CD4-positive, alpha-beta memory T cell (primary cell): ENCODE measurements around the gene ANKFN1. TPM values are rescaled to one million over a fixed set of nuclear protein-coding genes. Genes with fewer than 3 reads are reported as not detected.

Experiments used
- CTCF ChIA-PET: fragments of 350-600 bp; sonication (Branson Sonifier 250); formaldehyde crosslinking; loops from one replicate; lab custom pipeline; 2021; ENCODE audit warnings: inconsistent platforms; ENCODE audit not compliant: partially characterized antibody; lab: Charles Lee
- POLR2A ChIA-PET: fragments of 350-600 bp; sonication (Branson Sonifier 250); formaldehyde crosslinking; loops from one replicate; lab custom pipeline; 2021; ENCODE audit not compliant: partially characterized antibody; lab: Charles Lee
- DNase-seq, 5 donors: peaks; one replicate each; pipeline versions ENCODE4 v3.0.0 to v3.0.0-alpha.2; 2020 to 2022; ENCODE audit warnings: mixed read lengths in 1 of 5
- H3K27ac ChIP-seq: one replicate; pipeline ENCODE4 v1.7.0; 2013; ENCODE audit warnings: low read depth, low read length
- H3K27me3 ChIP-seq: 2 replicates; pipeline ENCODE4 v1.7.0; 2013; ENCODE audit warnings: mild to moderate bottlenecking, low read length, moderate library complexity; ENCODE audit not compliant: insufficient read depth
- H3K36me3 ChIP-seq: 2 replicates; pipeline ENCODE4 v1.7.0; 2013; ENCODE audit warnings: mild to moderate bottlenecking, low read length, moderate library complexity; ENCODE audit not compliant: insufficient read depth
- H3K4me1 ChIP-seq: 2 replicates; pipeline ENCODE4 v1.7.0; 2013; ENCODE audit warnings: mild to moderate bottlenecking, low read length, moderate library complexity; ENCODE audit not compliant: insufficient read depth
- H3K4me3 ChIP-seq, 2 donors: one replicate each; pipeline ENCODE4 v1.7.0; 2013; ENCODE audit warnings: low read length in 2 of 2, mild to moderate bottlenecking in 1 of 2
- H3K9me3 ChIP-seq, 2 donors: one replicate each; pipeline ENCODE4 v1.7.0; 2013; ENCODE audit warnings: low read length in 2 of 2, control low read depth in 1 of 2; ENCODE audit not compliant: control insufficient read depth in 1 of 2
- H3K27ac Mint-ChIP-seq, 7 donors: one replicate each; pipeline ENCODE4 v1.8.0; 2020 to 2021; ENCODE audit warnings: mixed read lengths in 7 of 7, mild to moderate bottlenecking in 6 of 7, inconsistent platforms in 3 of 7, moderate library complexity in 3 of 7
- H3K27me3 Mint-ChIP-seq, 2 donors: one replicate each; pipeline ENCODE4 v1.8.0; 2020 to 2021; ENCODE audit warnings: mixed read lengths in 2 of 2
- H3K36me3 Mint-ChIP-seq, 2 donors: one replicate each; pipeline ENCODE4 v1.8.0; 2020 to 2021; ENCODE audit warnings: mixed read lengths in 2 of 2, inconsistent platforms in 1 of 2, mild to moderate bottlenecking in 1 of 2
- H3K4me1 Mint-ChIP-seq, 4 donors: one replicate each; pipeline ENCODE4 v1.8.0; 2020 to 2021; ENCODE audit warnings: mixed read lengths in 4 of 4, mild to moderate bottlenecking in 1 of 4
- H3K4me3 Mint-ChIP-seq, 8 donors: one replicate each; pipeline ENCODE4 v1.8.0; 2020 to 2021; ENCODE audit warnings: mixed read lengths in 8 of 8, mild to moderate bottlenecking in 7 of 8, moderate library complexity in 6 of 8, inconsistent platforms in 3 of 8
- H3K9me3 Mint-ChIP-seq, 8 donors: one replicate each; pipeline ENCODE4 v1.8.0; 2020 to 2021; ENCODE audit warnings: mixed read lengths in 8 of 8, mild to moderate bottlenecking in 5 of 8, inconsistent platforms in 3 of 8, moderate library complexity in 1 of 8
- intact Hi-C: fragments of 100-400 bp; cut with micrococcal nuclease; formaldehyde crosslinking; loops from one replicate; pipeline ENCODE4 v1.15.1; 2023
- polyA plus RNA-seq, 2 donors: library from polyadenylated mRNA; unstranded; fragments of 300-500 nt; fragmentation: Illumina TruSeq; gene quantifications; one replicate each; pipeline ENCODE4 v1.2.3, GENCODE V29; 2021
- total RNA-seq, 2 experiments: library from RNA; stranded (reverse); gene quantifications; one replicate each; pipeline ENCODE4 v1.2.3, GENCODE V29; 2021

Gene ANKFN1
- total and polyA plus RNA-seq, 4 experiments from 2014 or later = not detected

DNA sequence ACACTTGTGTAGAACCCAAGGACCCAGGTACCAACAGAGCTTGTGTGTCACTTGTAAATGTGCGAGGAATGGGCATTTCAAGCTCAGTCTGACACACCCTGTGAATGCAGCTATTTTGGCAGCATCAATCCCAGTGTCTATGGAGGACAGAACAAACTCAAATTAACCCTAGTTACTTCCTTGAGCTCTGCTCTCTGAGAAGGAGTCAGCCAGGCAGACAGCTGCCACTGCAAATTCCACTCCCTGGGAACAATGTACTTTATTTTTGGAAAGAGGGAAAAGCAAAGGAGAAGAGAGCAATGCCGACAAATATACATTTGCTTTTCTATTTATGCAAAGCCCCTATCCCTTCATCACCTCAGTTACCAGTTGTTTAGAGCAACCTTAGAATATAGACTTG lies 391.8 kb downstream of the ANKFN1 start:
- Mint-ChIP-seq H3K9me3 (peaks cover 0 to 5% (median 2%) of the 10 kb centered on the region in 8 donors), H3K27ac (no peak overlapping the region), H3K4me3 (no peak overlapping the region), H3K27me3 (peaks cover 7 to 13% of the 10 kb centered on the region in 2 donors), H3K36me3 (no peaks in the 10 kb centered on the region), H3K4me1 (no peaks in the 10 kb centered on the region)
- Histone ChIP-seq H3K36me3 (no peaks in the 10 kb centered on the region), H3K27ac (no peak overlapping the region), H3K27me3 (no peaks in the 10 kb centered on the region), H3K9me3 (no peaks in the 10 kb centered on the region), H3K4me3 (no peak overlapping the region), H3K4me1 (no peaks in the 10 kb centered on the region)
- DNase-seq = no peak
- ChIA-PET POLR2A (no interaction called here), CTCF (no interaction called here)
- intact Hi-C loops = no loop called here

DNA sequence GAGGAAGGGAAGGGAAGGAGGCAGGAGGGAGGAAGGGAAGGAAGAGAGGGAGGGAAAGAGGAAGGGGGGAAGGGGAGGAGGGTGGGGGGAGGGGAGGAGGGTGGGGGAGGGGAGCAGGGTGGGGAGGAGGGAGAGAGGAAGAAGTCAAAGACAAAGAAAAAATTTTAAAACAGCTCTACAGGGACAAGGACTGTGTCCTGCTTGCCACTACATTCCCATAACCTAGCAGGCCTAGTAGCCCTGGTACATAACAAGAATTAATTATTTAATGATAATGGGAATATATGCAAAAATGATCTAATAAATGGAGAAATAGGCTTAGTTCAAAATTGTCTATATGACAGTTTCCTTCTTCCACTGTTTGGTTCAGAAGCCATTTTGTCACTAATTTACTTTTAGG lies 392.7 kb downstream of the ANKFN1 start:
- CTCF ChIA-PET = interaction anchor here (0.6 kb wide), 1 partner anchor 1549 kb away, joined by 3 read pairs; no protein-coding TSS in a partner anchor
- Mint-ChIP-seq H3K9me3 (peaks cover 0 to 8% (median 3%) of the 10 kb centered on the region in 8 donors), H3K4me1 (no peaks in the 10 kb centered on the region), H3K27me3 (peaks cover 10 to 13% of the 10 kb centered on the region in 2 donors), H3K27ac (no peak overlapping the region), H3K4me3 (no peak overlapping the region), H3K36me3 (no peaks in the 10 kb centered on the region)
- H3K27me3 ChIP-seq = no peaks in the 10 kb centered on the region
- DNase-seq = no peak
- no peak overlapping the region for H3K4me3 ChIP-seq
- POLR2A ChIA-PET = no interaction called here
- no peaks in the 10 kb centered on the region for H3K36me3 ChIP-seq
- intact Hi-C loops = no loop called here
- H3K27ac ChIP-seq = no peak overlapping the region
- no peaks in the 10 kb centered on the region for H3K4me1 ChIP-seq
- no peaks in the 10 kb centered on the region for H3K9me3 ChIP-seq

DNA sequence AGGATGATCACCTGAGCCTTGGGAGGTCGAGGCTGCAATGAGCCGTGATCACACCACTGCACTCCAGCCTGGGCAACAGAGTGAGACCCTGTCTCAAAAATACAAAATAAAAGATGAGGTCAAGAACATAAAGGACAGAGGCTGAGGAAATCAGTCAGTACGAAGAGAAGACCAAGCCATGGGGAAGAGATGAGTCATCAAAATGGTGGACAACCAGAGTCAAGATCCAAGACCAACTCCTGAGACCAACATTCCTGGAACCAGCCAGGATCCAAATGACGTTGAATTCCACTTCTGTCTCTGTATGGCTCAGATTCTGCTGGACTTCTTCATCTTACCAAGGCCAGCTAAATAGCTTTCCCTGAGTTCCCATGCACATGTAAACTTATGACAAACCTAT lies 395.4 kb downstream of the ANKFN1 start:
- H3K9me3 ChIP-seq = peaks cover 0 to 4% of the 10 kb centered on the region in 2 donors
- Mint-ChIP-seq H3K27me3 (peaks cover 9 to 11% of the 10 kb centered on the region in 2 donors), H3K4me3 (no peak overlapping the region), H3K9me3 (peaks cover 0 to 15% (median 6%) of the 10 kb centered on the region in 8 donors), H3K36me3 (no peaks in the 10 kb centered on the region), H3K4me1 (no peaks in the 10 kb centered on the region), H3K27ac (no peak overlapping the region)
- no peak overlapping the region for H3K27ac ChIP-seq
- no peak overlapping the region for H3K4me3 ChIP-seq
- no peaks in the 10 kb centered on the region for H3K36me3 ChIP-seq
- H3K4me1 ChIP-seq = no peaks in the 10 kb centered on the region
- intact Hi-C loops = no loop called here
- ChIA-PET POLR2A (no interaction called here), CTCF (no interaction called here)
- no peak for DNase-seq
- no peaks in the 10 kb centered on the region for H3K27me3 ChIP-seq

DNA sequence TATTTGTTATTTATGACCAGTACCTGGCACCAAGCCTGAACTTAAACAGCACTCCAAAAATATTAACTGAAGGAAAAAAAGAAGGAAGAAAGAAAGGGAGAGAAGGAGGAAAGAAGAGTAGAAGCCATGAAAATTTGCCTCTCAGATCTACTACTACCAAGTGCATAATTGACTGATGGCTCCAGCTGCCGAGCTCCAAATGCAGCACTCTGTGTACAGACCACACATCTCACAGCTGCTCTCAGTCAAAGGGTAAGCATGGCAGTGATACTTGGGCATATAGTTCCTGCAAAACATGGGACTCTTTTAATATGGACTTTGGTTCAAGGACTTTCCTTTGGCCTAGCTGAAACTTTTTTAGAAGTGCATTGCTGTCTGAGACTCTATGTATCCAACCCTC lies 396.2 kb downstream of the ANKFN1 start:
- no peaks in the 10 kb centered on the region for H3K4me1 ChIP-seq
- no peaks in the 10 kb centered on the region for H3K4me1 Mint-ChIP-seq
- H3K4me3 ChIP-seq = no peak overlapping the region
- ChIA-PET POLR2A (no interaction called here), CTCF (no interaction called here)
- DNase-seq = no peak
- H3K27ac ChIP-seq = no peak overlapping the region
- H3K9me3 ChIP-seq = peaks cover 0 to 4% of the 10 kb centered on the region in 2 donors
- H3K9me3 Mint-ChIP-seq = peaks cover 0 to 15% (median 6%) of the 10 kb centered on the region in 8 donors
- H3K27me3 ChIP-seq = peaks cover 4% of the 10 kb centered on the region
- intact Hi-C loops = no loop called here
- no peaks in the 10 kb centered on the region for H3K36me3 ChIP-seq
- H3K36me3 Mint-ChIP-seq = no peaks in the 10 kb centered on the region
- H3K27me3 Mint-ChIP-seq = peaks cover 10 to 13% of the 10 kb centered on the region in 2 donors
- no peak overlapping the region for H3K4me3 Mint-ChIP-seq
- H3K27ac Mint-ChIP-seq = peak overlapping the region in 1 of 7 donors; percentile 26

DNA sequence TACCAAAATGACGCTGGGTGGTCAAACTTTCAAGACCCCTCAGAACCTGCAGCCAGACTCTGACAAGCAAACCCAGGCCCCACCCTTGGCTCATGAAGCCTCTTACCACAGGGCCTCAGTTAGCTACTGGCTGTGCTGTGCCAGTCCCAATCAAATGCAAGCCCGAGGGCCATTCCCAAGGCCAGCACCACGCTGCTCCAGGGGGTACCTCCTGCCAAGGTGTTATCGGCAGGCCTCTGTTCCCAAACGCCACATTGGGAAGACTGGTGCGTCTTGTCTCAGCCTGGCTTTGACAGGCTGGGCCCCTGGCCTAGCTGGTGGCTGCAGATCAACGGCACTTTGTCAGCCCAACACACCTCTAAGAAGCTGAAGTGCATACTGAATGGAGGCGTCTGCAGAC lies 404.4 kb downstream of the ANKFN1 start:
- no peak for DNase-seq
- peaks cover 0 to 5% (median 0%) of the 10 kb centered on the region in 8 donors for H3K9me3 Mint-ChIP-seq
- CTCF ChIA-PET = no interaction called here

DNA sequence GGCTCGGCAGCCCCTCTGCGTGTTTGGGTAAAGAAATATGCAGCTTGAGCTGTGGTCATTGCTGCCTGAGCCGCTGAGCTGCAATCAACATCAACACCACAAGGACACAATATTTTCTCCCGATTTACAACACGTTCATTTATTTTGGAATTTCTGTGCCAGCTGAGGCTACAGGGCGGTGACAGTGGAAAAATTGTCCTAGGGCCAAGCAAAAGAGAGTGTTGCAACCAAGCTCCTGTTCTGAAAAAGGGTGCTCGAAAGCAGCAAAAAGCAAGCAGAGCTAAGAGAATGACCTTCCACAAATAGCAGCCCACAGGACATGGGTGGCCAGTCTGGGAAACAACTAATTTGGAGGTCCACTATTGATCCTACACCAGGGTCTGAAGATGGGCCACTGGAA lies 404.8 kb downstream of the ANKFN1 start:
- H3K9me3 Mint-ChIP-seq = peaks cover 0 to 4% (median 0%) of the 10 kb centered on the region in 8 donors
- H3K9me3 ChIP-seq = no peaks in the 10 kb centered on the region
- no peaks in the 10 kb centered on the region for H3K4me1 Mint-ChIP-seq
- H3K27me3 ChIP-seq = peaks cover 4% of the 10 kb centered on the region
- no peak overlapping the region for H3K27ac Mint-ChIP-seq
- no peak overlapping the region for H3K4me3 ChIP-seq
- H3K4me1 ChIP-seq = no peaks in the 10 kb centered on the region
- POLR2A ChIA-PET = no interaction called here
- H3K27me3 Mint-ChIP-seq = peaks cover 13 to 18% of the 10 kb centered on the region in 2 donors
- intact Hi-C loops = no loop called here
- H3K27ac ChIP-seq = no peak overlapping the region
- H3K36me3 Mint-ChIP-seq = no peaks in the 10 kb centered on the region
- H3K36me3 ChIP-seq = no peaks in the 10 kb centered on the region
- CTCF ChIA-PET = no interaction called here
- H3K4me3 Mint-ChIP-seq = no peak overlapping the region
- DNase-seq = no peak

More for the DNA sequence above, 404.4 kb downstream of the ANKFN1 start:
- Histone ChIP-seq H3K4me3 (no peak overlapping the region), H3K36me3 (no peaks in the 10 kb centered on the region), H3K27ac (no peak overlapping the region), H3K9me3 (no peaks in the 10 kb centered on the region), H3K4me1 (no peaks in the 10 kb centered on the region), H3K27me3 (peaks cover 4% of the 10 kb centered on the region)
- Mint-ChIP-seq H3K27ac (peak overlapping the region in 1 of 7 donors; percentile 22), H3K4me1 (no peaks in the 10 kb centered on the region), H3K36me3 (no peaks in the 10 kb centered on the region), H3K27me3 (peaks cover 13 to 18% of the 10 kb centered on the region in 2 donors), H3K4me3 (no peak overlapping the region)
- intact Hi-C loops = no loop called here
- POLR2A ChIA-PET = no interaction called here
